Left ventricle myocardium superior (tissue), 1 donor: ENCODE measurements around the gene HEMK1. TPM values are rescaled to one million over a fixed set of nuclear protein-coding genes. Genes with fewer than 3 reads are reported as not detected.

ENCODE experiments used
- ATAC-seq: fragments of 200-7000 bp; cut with Tn5 transposase; one replicate; pipeline ENCODE4 v1.9.1; 2020; ENCODE audit warnings: mild to moderate bottlenecking, moderate library complexity
- DNase-seq: peaks from one replicate; pipeline ENCODE4 v3.0.0-alpha.2; 2020
- intact Hi-C: fragments of 100-400 bp; cut with micrococcal nuclease; formaldehyde crosslinking; loops from one replicate; pipeline ENCODE4 v1.11.0; 2022
- total RNA-seq: library from RNA; stranded (reverse); fragmentation: NEBNext Ultra II Directional; extraction: Animal tissue kit (Norgen Biotek cat#: 25700); gene quantifications from one replicate; pipeline ENCODE4 v1.2.1, GENCODE V29; 2021
- donor health status: DM: no; HTN: yes; CAD: no; lungs with severe emphysema.

HEMK1 gene
- total RNA-seq, 1 donor from 2014 or later = 15.3 TPM

DNA sequence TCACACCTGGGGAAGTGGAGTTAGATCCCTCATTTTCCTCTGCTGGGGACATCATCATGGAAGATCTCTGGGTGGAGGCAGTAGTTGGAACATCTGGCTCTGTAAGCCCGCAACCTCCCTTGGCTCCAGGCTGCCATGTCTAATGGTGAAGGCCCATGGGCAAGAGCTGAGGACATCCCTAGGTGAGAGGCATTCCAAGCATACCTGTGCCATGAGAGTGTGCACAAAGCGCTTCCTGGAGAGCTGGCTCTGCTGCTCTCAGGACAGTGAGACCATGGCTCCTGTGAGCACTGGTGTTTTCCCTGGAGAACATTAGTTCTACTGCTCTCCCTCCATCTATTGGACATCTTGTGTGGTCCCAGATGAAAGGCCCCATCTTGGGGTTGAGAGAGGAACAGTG is 55.3 kb downstream of the HEMK1 start:
- DNase-seq (no peak), ATAC-seq (no peak)
- intact Hi-C loops = no loop called here

DNA sequence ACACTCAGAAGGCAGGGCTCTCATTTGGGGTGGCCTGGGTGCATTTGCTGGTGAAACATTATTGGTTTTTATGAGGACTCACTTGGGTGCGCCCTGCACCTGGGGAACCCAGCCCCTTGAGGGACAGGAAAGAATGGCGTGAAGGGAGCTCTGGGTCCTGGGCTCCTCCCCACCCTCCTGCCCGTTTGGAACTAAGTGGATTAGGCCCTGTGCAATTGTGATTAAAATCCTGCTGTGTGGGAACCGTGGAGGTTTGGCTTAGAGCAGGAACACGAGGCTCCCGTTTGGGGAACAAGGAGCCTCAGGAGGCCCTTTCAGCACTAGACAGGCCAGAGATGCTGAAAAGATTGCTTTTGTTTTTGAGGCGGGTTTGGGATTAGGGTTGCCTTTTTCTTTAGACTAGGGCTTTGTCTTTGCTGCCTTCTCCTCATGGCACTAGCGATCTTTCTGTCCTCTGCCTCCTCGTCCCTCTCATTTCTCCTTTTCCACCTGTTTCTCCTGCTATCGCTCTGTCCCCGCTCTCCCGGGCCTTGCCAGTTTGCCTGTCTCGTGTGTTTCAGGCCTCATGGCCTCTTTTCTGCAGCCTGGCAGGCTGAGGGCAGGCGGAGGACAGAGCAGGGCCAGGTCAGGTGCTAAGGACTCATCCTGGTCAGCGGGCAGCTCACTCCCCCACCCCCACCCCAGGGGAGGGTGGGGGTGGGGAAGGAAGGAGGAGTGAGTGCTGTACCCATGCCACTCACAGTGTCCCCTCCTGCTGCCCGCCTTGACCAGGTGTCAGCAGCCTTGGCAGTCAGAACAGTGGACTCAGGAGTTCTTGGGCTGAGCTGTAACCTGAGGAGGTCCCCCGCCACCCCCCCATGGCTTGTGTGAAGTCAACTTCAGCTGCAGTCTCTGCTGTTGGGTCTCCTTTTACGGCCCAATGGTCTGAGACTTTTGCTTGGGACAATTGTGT is 56.2 kb downstream of the HEMK1 start:
- DNase-seq (no peak), ATAC-seq (peak; percentile 9)
- intact Hi-C loops = no loop called here

DNA sequence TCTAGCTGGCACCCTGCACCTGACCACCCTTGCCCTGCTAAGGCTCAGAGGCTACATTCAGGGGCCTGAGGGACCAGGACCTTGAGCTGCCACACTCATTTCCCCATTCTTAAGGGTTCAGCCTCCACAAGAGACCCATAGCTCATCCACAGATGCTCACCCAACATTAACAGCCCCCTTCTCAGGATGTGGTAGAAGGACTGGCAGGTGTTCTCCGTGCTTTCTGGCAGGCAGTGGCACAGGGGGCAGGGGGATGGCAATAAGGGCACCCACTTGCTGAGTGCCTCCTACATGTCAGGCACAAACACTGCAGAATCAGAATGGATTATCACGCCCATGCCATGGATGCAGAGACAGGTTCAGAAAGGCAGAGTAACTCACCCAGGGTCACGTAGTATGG is 57.1 kb downstream of the HEMK1 start:
- intact Hi-C loops = no loop called here
- no peak for ATAC-seq
- no peak for DNase-seq

DNA sequence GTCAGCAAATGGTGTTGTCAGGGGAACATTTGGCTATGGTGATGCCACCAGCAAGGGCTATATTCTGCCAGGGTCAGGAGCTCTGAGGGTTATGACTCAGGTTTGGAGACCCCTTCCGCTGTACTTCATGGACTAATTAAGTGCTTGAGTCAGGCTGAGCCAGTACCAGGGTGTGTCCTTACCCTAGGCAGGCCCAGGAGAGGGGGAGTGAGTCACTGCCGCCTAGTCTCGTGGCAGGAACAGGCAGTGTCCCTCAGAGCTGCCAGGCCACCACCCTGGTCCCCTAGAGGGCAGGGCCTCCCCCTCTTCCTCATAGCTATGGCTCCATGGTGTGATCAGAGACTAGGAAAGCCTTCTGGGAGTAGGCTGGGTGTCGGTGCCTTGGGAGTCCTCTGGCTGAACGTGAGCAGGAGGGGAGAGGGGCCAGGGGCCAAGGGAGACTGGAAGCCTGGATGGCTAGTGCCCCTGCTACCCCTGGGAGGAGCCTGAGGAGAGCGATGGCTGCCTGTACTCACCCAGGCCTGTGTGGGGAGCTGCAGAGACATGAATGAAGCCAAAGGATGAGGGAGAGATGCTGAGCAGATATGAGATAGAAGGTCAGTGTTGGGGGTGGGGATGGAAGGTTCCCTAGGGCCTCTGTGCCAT is 58.2 kb downstream of the HEMK1 start:
- intact Hi-C loops = no loop called here
- ATAC-seq = peak; percentile 86
- DNase-seq = peak; percentile 65

DNA sequence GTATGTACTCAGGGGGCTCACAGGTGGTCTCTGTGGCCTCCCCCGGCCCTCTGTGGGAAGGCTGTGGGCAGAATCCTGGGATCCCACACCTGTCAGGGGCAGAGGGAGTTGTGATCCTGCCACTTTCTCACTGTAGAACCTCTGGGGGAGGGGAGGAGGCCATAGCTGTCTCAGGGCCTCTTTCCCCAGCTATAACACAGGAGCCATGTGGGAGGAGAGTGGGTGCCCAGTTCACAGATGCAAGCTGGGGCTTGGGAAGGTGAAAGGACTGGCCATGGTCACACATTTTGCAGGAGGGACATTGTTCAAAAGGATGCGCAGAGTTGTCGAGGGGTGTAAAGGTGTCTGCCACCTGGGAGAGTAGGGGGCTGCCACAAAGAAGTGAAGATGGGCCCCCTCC is 59.3 kb downstream of the HEMK1 start:
- ATAC-seq (no peak), DNase-seq (no peak)
- intact Hi-C loops = no loop called here

DNA sequence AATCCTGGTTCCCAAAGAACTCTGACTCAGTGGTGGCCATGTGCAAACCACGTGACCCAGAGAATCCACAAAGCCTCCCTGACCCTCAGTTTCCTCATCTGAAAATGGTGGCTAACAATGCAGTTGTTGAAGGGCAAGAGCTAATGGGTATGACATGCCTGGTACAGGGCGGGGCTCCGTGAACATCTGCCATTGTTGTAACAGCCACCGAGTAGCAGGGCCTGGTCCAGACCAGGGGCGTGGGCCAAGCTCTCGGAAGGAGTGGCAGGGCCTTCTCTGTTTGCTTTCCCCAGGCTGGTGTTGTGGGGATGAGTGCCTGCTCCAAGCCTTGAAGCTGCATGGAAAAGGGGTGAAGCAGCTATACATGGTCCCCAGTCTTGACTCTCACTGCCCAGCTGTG is 61.1 kb downstream of the HEMK1 start:
- DNase-seq (no peak), ATAC-seq (no peak)
- intact Hi-C loops = no loop called here

DNA sequence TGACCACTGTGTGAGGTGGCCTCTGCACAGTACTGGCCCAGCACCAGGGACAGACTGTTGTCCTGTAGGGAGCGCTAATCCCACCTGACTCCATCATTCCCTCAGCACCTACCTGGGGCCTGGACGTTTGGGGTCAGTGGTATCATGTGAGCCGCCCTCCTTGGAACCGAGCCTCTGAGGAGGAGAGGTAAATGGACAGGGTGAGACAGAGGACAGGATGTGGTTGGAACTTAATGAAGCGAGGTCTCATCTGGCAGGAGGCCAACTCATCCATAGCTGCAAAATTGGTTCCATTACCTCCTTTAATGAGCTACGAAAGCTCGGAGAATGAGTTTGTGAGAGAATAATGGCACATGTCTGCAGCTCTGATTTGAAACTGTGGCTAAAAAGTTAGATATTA is 61.6 kb downstream of the HEMK1 start:
- DNase-seq (no peak), ATAC-seq (no peak)
- intact Hi-C loops = no loop called here

DNA sequence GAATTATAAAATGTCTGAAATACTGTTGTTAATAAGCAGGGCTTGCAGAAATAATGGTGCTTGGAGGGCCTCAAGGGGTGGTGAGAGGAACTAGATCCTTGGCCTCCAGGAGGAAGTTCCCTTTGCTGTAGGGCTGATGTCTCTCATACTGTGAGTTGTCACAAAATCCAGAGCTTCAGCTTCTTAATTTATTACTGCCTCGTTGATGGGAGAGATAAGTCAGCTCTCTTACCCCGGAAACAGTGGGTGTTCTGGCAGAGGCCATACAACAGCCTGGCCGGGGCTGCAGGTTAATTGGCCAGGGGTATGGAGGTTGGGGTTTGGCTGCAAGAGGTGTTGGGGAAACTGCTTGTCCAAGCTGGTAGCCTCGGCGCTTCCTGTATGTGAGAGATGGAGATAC is 63.1 kb downstream of the HEMK1 start:
- ATAC-seq = no peak

DNA sequence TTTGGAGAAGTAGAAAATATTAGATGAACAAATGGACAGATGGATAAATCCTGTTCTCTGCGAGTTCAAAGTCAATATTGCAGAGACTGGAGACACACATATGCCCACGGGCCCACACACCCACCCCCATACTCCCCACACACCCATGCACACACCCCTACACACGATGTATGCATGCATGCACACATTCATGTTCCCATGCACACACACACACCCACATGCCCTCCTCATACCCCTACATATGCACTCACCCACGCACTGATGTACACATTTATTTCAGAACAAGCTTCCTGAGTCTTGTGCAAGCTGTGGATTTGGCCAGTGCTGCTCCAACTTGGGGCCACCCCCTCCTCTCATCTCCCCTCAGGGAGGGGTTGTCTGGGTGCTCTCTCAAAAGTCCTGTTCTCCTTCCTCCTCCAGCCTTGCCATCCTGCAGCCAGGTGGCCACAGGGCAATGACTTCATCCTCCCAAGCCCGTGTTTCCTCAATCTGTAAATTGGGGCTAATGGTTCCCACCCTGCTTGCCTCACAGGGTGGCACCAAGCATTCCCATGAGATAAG is 64.0 kb downstream of the HEMK1 start:
- intact Hi-C loops = no loop called here
- no peak for DNase-seq
- no peak for ATAC-seq

More for the DNA sequence above, 63.1 kb downstream of the HEMK1 start:
- no peak for DNase-seq
- intact Hi-C loops = no loop called here

DNA sequence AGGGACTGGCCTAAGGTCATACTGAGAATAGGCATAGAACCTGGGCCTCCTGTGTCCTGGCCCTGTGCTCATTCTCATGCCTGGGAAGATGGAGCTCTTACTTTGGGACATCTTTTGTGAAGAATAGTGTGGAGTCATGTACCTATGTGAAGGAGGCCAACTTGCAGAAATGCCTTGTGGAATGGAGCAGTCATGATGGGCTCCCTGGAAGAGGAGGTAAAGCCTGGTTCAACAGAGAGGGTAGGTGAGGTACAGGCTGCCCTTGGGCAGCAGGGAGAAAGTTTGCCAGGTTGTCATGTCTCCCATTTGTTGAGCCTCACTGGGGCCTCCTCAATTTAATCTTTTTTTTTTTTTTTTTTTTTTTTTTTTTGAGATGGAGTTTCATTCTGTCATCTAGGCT is 65.7 kb downstream of the HEMK1 start:
- ATAC-seq (no peak), DNase-seq (no peak)
- intact Hi-C loops = no loop called here

DNA sequence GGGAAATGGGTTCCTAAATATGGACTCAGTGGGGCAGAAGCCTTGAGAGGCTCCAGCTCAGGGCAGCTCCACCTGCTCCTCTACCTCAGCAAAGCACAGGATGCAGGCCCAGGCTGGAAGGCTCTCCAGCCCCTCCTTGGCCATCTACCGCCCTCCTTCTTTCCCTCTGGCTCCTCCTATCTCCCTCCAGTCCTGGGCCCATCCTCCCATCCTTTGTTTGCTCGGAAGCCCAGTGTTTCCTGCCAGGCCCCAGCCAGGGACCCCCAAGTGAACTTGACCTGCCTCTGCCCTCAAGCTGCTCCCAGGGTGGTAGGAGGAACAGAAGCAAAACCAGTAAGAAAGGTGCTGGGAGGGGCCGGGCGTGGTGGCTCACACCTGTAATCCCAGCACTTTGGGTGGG is 67.7 kb downstream of the HEMK1 start:
- ATAC-seq = no peak
- DNase-seq = no peak
- intact Hi-C loops = no loop called here

DNA sequence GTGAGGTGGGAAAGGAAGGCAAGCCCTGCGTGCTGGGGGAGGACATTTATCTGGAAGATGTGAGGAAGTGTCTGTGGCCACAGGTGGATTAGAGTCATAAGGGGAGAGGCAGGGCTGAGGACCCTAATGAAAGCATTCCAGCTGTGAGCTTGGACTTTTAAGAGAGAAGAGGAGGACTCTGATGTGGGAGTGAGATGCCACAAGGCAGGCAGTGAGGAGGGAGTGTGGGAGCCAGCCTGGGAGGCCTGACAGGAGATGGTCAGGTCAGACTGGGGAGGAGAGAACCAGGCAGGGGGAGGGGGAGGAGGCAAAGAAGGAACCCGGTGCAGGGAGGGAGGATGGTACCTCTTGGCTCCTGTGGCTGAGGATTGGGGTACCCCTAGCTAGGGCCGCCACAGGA is 68.6 kb downstream of the HEMK1 start:
- DNase-seq = no peak
- intact Hi-C loops = no loop called here
- ATAC-seq = peak; percentile 33

DNA sequence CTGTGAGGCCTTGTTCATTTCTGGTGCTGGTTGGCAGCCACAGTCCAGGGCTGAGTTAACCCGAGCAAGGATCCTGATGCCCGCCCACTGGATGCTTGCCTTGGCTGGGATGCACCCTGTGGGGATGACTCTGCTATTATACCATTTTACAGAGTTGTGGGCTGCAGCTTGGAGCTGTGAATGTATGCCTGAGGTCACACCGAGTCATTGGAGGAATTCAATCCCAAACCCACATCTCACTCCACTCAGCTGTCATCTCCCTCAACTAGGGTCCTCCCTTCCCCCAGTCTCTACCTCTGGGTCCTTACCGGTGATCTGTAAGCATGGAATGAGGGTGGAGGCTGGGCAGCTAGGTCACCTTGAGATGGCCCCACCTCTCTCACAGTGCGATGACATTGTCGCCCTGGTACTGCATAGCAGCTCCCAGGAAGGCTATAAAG is 69.8 kb downstream of the HEMK1 start:
- no peak for DNase-seq
- intact Hi-C loops = no loop called here
- ATAC-seq = peak; percentile 57

DNA sequence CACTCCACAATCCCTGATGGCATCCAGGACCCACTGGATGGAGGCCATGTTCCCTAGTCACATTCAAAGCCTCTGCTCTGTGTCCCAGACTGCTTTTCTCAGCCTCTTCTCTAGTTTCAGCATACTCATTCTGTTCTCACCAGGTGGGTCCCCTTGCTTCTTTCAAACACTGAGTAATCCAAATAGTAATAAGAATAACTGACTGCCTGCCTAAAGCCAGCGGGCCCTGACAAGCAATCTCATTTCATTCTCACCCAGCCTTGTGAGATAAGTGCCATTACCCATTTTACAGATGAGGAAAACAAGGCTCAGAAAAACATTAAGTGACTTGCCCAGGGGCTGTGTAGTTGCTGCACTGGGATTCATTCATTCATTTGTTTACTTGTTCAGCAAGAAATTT is 73.1 kb downstream of the HEMK1 start:
- ATAC-seq (no peak), DNase-seq (no peak)
- intact Hi-C loops = no loop called here

DNA sequence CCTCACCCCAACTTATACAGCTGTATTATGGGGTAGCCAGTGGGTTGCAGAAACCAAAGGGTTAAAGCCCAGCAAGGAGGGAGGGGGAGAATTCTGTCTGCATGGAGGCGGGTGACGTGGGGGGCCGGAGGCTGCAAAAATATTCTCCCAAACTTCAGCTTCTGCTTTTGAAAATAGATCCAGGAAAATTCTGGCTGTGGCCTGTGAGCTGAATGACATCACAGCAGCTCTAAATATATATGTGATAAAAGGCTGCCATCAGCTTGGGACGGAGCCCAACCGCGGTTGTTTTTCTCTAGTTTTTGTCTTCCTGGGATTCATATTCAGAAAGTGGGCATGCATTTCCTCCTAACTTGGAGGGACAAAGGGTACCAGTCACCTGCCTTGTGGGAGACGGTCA is 75.2 kb downstream of the HEMK1 start:
- no peak for DNase-seq
- peak; percentile 11 for ATAC-seq
- intact Hi-C loops = no loop called here

DNA sequence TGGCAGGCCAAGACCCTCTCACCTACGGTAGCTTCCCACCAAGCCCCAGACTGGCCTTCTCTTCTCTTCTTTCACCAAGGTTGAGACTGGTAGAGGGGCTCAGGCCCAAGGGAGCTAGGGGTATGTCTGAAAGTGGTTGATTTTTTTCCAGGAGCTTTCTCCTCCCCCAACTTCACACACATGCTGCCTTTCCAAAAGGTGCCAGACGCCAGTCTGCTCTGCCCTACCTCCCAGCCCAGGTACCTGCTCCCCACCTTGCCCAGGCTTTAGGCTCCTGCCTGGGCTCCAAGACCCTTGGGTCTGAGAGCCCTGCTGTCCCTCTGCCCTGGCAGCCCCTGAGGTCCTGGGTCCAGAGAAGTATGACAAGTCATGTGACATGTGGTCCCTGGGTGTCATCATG is 76.1 kb downstream of the HEMK1 start:
- intact Hi-C loops = no loop called here
- ATAC-seq (no peak), DNase-seq (no peak)

Other genes with a start within 250 kb of the HEMK1 start
- 36.0 TPM for gene HYAL2, start 246.8 kb upstream of the HEMK1 start, total RNA-seq
- gene TUSC2, start 241.3 kb upstream of the HEMK1 start, total RNA-seq = 30.7 TPM
- gene RASSF1, start 228.7 kb upstream of the HEMK1 start, total RNA-seq = 10.5 TPM
- 0.07 TPM for gene ZMYND10, start 223.8 kb upstream of the HEMK1 start, total RNA-seq
- gene NPRL2, start 218.7 kb upstream of the HEMK1 start, total RNA-seq = 16.8 TPM
- gene CYB561D2, start 218.7 kb upstream of the HEMK1 start, total RNA-seq = 5.2 TPM
- 27.4 TPM for gene TMEM115, start 210.0 kb upstream of the HEMK1 start, total RNA-seq
- 2.8 TPM for gene CACNA2D2, start 65.9 kb upstream of the HEMK1 start, total RNA-seq
- gene C3orf18, start 1.8 kb upstream of the HEMK1 start, total RNA-seq = 51.0 TPM
- 10.2 TPM for gene CISH, start 42.3 kb downstream of the HEMK1 start, total RNA-seq
- gene MAPKAPK3, start 47.6 kb downstream of the HEMK1 start, total RNA-seq = 473 TPM
- gene DOCK3, start 105.4 kb downstream of the HEMK1 start, total RNA-seq = 3.8 TPM